ENCODE results near the gene CHRD.

Gene CHRD

GRCh38 chr3:184346480-184347190 is 33.2 kb upstream of the CHRD start:
- DNase-seq (ENCODE audit: low spot score), result no peak

DNA sequence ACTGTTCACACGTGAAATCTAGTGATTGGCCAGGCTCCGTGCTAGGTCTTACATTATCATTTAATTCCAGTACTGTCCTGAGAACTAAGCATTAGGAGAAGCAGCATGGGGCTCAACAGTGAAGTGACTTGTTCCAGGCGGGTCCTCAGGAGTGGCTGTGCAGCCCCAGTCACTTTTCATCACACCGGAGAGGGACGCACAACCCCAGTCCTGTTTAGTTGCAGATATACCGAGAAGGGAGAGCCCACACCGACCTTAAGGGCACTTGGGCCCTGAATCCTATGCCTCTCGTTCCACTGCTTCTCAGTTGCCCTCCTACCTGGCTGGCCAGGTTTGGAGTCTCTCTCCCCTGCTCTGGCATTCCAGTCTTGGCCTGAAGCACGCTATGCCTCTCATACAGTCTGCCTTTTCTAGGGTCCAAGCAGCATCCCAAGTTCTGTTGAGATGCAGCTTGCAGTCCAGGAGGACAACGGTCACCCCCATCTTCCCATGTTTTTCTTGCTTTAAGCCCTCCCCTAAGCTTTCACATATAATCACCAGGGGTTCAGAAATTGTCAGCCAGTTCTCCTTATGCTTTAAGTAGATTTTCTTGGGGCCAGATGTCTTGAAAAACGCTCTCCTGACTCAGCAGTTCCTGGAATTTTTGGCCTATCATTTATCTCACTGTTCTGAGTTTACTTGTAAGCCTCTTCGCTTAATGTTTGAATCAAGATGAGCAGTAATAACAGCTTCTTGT is 32.4 kb upstream of the CHRD start:
- no peak for DNase-seq (ENCODE audit: low spot score)

GRCh38 chr3:184348057-184348382 is 31.8 kb upstream of the CHRD start:
- DNase-seq (ENCODE audit: low spot score), result no peak

DNA sequence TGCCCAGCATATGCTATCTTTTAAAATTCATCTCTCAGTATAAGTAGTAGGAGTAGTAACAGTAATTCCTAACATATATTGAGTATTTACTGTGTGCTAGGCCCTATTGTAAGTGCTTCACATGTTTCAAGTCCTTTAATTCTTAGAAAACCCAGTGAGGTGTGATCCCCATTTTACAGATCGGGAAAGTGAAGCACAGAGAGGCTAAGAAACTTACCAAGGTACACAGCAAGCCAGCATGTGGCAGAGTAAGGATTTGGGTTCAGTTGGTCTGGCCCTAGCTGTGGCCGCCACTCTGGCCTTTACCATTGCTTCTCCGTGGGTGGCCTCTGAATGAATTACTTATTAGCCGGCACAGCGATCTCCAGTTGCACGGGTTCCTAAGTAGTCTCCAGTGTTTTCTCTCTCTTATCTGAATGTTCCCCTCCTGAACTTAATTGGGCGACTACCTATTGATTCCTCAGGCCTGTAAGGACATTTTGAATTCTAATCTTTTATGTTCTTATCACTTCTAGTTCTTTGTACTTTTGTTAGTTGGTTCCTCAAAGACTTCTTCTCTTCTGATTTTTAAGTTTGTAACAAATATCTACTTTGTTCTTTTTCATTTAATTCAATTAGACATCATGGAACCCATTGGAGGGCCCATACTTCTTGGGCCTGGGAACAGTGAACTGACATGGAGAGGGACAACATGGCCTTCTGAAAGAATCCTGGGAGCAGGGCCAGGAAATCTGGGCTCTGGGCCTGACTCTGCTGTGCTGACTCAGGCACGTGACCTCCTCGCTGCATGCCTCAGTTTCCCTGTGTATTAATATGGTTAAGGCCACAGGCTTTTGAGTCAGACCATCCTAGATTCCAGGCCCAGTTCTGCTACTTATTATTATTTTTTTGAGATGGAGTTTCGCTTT is 30.0 kb upstream of the CHRD start:
- DNase-seq (ENCODE audit: low spot score), result no peak

DNA sequence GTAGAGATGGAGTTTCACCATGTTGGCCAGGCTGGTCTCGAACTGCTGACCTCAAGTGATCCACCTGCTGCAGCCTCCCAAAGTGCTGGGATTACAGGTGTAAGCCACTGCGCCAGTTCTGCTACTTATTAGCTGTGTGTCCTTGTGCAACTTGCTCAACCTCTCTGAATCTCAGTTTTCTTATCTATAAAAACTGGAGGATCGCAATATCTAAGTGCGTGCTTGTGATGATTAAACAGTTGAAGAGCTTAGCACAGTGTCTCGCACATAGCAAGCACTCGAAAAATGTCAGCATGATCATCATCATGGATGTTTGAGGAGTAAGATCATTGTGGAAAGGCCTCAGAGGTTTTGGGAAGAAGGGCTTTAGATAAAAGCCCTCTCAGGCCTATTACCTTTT is 29.2 kb upstream of the CHRD start:
- no peak for DNase-seq (ENCODE audit: low spot score)

DNA sequence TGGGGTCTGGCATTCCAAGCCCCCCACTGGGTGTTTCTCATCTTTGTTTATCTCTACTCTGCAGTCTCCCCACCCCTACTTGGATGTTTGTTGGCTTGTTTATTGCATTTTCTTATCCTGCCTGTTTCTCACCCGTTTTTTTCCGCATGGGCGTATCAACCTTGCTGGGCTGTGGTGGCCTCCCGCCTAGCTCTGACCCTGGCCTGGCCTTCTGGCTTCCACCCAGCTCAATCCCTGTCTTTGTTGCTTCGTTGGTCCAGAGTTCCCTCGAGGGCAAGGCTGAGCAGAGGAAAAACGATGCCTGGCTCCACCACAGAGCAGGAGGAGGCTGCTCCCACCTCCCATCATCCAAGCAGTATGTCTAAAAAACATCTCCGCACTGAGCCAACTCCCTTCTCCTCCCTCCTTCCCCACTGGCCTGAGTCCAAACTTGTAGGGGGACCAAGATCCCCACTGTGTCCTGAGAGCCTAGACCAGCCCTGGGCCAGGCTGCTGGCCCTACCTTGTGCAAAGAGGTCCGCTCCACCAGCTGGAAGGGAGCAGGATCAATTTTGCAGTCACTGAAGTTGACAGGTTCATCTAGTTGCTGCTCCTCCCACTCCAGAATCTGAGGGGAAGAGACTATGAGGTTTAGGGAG is 28.2 kb upstream of the CHRD start:
- DNase-seq (ENCODE audit: low spot score), result no peak

DNA sequence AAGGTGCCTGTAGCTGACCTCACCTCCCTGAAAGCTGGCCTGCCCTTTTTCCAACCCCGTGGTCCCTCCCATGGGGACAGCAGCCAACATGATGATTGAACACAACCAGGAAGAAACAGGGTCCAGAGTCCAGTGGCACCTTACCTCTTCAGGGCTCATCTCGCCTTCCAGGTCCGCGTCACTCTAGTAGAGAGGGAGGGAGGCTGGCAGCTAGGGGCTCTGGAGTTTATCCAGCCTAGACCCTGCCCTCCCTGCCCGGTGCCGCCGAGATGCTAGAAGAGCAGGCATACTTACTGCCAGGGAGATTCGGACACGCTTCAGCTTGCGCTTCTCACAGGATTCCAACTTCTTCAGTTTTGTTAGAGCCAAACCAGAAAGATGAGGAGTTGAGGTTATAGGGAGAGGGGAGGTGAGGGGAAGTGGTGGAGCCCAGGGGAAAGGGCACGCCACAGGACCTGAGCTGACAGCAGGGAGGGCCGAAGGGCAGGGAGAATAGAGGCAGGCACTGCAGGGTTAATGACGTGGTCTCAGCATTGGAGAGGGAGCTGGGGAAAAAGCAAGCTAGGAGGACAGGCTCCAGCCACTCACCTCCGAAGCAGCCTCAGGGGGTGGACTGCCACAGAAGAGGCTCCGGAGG is 27.6 kb upstream of the CHRD start:
- DNase-seq (ENCODE audit: low spot score), result no peak

- DNase-seq (ENCODE audit: low spot score), result no peak
Measured at GRCh38 chr3:184352897-184353545, 26.8 kb upstream of the CHRD start.

DNA sequence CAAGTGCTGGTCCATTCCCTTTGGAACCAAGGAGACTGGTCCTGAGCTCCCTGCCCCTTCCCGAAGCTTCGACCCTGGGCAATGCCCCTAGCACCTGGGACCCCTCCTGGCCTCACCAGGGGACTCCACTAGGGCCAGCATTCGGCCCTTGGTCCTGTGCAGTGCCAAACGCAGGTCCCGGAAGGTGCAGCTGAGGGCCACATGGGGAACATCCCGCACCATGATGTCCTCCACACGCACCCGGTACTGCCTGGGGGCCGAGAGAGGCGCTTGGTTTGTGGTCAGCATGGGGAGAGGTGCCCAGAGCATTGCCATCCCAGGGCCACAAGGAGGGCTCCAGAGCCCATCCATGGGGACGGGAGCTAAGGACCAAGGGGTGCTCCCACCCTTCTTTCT is 26.3 kb upstream of the CHRD start:
- no peak for DNase-seq (ENCODE audit: low spot score)

DNA sequence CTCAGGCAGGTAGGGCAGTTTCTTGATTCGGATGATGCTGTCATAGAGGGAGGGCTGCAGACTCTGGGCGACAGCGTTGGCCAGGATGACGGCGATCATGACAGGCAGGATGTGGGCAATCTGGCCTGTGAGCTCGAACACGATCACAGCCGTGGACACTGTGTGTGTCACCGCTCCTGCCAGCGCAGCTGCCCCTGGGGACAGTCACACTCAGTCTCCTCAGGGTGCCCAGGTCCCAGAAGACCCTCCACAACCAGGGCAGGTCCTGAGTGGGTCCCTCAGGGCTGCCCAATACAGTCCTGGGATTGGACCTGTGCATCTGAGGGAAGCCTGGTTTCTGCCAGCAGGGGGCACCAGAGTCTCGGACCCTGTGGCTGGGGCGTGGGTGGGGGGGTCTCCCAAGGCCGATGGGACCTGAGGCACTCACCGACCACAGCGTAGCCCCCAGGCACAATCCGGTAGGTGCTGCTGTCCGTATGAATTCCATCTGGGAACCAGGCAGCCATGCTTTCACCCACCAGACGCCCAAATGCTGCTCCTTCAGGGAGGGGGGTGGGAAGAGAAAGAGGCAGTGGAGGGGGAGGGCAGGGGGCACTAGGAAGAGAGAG is 25.6 kb upstream of the CHRD start:
- no peak for DNase-seq (ENCODE audit: low spot score)

DNA sequence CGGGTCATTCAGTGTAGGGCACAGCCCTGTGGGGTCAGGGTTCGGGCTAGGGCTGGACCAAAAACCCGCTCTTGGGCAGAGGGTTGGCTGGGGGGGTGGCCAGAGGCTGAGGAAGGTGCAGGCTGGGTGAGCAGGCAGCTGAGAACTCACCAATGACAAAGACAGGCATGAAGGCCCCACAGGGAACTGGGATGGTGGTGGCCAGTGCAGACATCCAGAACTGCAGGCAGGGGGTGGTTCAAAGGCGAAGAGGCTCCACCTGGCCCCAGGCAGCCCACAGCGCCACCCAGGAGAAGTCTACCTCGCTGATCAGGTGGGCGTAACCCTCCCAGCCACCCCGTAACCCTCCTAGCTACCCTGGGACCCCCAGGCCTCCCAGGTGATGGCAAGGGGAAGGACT is 25.1 kb upstream of the CHRD start:
- no peak for DNase-seq (ENCODE audit: low spot score)

GRCh38 chr3:184355261-184356040 is 24.4 kb upstream of the CHRD start:
- no peak for DNase-seq (ENCODE audit: low spot score)

DNA sequence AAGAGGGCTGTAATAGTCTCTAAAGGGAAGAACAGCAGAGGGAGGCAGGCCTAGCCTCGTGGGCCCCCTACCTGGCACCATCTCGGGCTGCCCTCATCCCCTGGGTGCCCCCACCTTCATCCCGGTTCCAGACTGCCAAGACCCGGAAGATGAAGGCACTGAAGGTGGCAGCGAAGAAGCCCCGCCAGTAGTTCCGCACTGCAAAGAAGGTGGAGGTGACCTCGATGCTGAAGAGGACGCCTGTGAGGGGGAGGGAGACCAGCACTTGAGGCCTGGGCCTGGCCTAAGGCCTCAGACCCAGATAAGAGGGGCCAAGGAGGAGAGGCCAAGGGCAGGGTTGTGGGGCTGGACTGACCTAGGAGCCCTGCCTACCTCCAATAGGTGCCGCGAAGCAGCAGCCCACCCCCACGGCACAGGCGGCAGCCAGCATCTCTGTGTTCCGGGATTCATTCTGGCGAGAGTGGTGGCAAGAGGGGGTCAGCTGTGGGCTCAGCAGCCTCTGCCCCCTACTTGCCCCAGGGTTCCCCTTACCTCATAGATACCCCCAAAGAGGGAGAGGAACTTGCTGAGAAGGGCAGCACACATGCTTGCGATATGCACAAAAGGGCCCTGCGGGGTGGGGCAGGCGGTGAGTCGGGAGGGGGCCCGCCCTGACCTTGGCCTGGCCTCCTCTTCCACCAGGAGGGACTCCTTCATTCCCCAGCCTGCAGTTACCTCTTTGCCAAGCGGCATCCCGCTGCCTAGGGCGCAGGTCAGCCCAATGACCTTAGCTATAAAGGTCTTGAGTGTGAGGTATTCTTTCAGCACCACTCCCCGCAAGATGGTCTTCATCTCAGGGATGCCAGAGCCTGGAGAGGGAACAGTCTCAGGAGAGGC is 22.4 kb upstream of the CHRD start:
- no peak for DNase-seq (ENCODE audit: low spot score)

DNA sequence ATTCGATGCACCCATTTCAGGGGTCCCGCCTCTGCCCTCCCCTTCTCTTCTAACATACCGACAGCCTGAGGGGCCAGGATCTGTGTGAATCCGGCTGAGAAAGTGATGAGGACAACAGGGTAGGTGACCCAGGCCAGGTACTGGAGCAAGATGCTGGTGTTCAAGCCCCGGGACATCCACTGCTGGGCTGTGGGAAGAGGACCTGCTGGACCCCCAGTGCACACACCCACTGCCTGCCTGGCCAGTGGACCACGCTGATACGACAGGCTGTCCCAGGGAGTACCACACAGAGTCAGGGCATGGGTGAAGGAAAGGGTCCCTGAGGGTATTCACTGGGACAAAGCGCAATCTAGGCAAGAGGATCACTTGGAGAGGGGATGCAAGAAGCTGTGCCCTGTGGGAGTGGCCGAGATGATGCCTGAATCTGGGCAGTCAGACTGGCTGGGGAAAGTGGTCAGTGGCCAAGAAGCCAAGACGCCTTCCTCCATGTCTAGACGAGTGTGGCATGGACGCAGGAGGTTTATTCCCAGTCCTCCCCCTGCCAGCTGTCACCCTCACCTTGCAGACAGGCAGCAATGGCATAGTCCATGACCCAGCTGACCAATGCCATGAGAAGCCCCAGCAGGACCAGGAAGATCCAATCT is 21.6 kb upstream of the CHRD start:
- no peak for DNase-seq (ENCODE audit: low spot score)

DNA sequence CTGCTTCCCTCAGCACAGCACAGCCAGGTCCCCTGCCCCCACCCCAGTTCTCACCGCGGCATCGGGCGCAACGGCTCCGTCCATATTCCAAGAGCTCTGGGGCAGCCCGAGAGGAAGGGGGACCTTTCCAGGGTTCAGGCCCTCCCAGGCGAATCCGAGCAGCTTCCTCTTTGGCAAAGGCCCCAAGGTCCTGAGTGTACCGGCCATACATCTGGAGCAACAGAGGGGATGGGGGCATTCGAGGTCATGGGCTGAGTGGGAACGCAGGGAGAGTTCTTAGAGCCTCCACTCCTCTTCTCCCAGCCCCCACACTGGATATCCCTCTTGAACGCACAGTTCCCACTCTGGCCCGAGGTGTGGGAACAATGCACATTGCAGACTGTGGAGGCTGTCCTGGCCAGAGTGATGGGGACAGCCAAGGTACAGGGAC is 20.9 kb upstream of the CHRD start:
- DNase-seq (ENCODE audit: low spot score), result no peak

- DNase-seq (ENCODE audit: low spot score), result no peak
Measured at GRCh38 chr3:184359610-184360009, 20.2 kb upstream of the CHRD start.

DNA sequence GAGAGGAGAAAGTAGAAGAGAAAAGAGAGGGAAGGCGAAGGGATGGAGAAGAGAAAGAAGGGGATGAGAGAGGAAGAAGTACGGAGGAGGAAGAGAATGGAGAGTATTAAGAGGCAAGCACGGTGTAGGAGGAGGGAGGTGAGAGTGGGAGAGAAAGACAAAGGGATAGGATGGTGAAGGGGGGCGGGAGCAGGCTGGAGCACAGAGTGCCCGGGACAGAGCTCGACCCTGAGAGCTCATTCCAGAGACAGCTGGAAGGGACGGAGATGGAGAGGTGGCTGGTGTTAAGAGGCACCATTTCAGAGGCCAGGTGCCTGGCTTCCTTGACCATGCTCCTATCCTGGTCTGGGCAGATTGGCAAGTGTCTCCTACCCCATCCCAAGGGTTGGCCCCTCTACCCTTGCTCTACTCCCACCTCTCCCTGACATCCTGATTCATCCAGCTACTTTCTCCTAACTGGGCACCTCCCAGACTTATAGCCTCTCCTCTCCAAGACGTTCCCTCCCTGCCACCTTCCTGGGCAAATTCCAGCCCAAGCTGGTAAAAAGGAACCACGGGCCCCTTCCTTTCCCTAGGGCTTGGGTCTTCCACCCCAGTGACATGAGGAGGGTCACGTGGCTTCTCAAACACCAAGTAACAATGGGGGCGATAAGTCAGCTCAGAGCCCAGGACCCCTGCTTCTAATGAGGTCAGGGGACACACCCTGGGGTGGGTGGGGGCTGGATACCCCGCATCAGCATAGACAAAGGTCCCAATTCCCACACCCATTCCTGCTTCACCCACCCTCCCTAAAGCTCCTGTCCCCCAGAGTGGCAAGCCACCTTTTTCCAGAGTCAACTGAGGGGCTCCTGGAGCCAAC is 19.6 kb upstream of the CHRD start:
- no peak for DNase-seq (ENCODE audit: low spot score)

Measured in LoVo (cell line).